ENCODE data around the gene INPP4A. TPM values are rescaled to one million over a fixed set of nuclear protein-coding genes. Genes with fewer than 3 reads are reported as not detected.

The INPP4A gene
- total and polyA plus RNA-seq, 2 donors (not counting 3 experiments of a cell fraction or from before 2014, with no cell fraction given): 14.9 to 28.8 TPM

DNA sequence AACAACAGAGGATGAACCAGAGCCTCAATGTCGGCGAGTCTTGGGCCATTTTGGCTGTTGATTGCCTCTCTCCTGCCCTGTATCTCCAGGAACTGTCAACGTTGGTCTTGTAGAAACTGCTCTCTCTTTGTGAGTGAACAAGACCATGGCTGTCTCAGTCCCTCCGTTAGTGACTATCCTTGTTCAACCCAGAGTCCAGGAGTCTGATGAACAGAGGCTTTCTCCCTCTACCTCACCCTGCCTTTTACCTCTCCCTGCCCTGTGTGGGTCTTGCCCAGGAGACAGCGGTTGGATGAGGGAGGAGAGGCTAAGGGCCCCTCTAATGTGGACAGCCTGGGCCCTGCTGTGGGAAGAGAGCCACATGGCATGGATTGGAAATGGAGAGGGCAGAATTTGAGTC, 32.8 kb downstream of the INPP4A start:
- Histone ChIP-seq H3K27me3 (ENCODE audit: control insufficient read depth in 2 of 2, insufficient read depth in 2 of 2, low read length in 2 of 2) (no peaks in the 10 kb centered on the region), H3K4me3 (replicated peaks in 1 of 3; ENCODE audit: insufficient read depth in 1 of 3, low read depth in 1 of 3, low read length in 3 of 3) (no peak overlapping the region), H4K20me1 (replicated peaks; ENCODE audit: control insufficient read depth, extremely low read depth, insufficient read depth, low read length) (no peaks in the 10 kb centered on the region), H3K27ac (ENCODE audit: insufficient read depth, low read depth, low read length) (no peak overlapping the region), H3K4me1 (ENCODE audit: control insufficient read depth, extremely low read depth, insufficient read depth, low read length) (peaks cover 14% of the 10 kb centered on the region), H2AFZ (ENCODE audit: low read depth, low read length) (no peak overlapping the region), H3K9me1 (replicated peaks; ENCODE audit: control insufficient read depth, extremely low read depth, insufficient read depth, low read length) (no peaks in the 10 kb centered on the region), H3K9ac (replicated peaks; ENCODE audit: extremely low read depth, insufficient read depth, low read length) (no peak overlapping the region), H3K79me2 (ENCODE audit: control insufficient read depth, insufficient read depth, low read length) (peaks cover 6% of the 10 kb centered on the region), H3K9me3 (replicated peaks; ENCODE audit: control insufficient read depth, insufficient read depth, low read length) (no peaks in the 10 kb centered on the region), H3K4me2 (ENCODE audit: insufficient read depth, low read length) (no peak overlapping the region), H3K36me3 (ENCODE audit: control insufficient read depth in 2 of 2, extremely low read depth in 1 of 2, insufficient read depth in 2 of 2, low read length in 2 of 2) (no peaks in the 10 kb centered on the region)
- dilution Hi-C loops (cut with MboI; ENCODE audit: extremely low pct_ligation_motif_present, low sequenced_read_pairs) (no loop called here), intact Hi-C loops (cut with micrococcal nuclease) (no loop called here)
- TF ChIP-seq POLR2A (IDR thresholded peaks at IDR 0.05; ENCODE audit: low read depth, low read length) (no peak), FOS (IDR thresholded peaks at IDR 0.05; ENCODE audit: borderline replicate concordance, insufficient read depth, low read length) (no peak), EZH2 (IDR thresholded peaks at IDR 0.05; ENCODE audit: borderline replicate concordance, low read depth, low read length, severe bottlenecking) (no peak), JUN (IDR thresholded peaks at IDR 0.05; ENCODE audit: borderline replicate concordance, insufficient read depth, insufficient read length, low read depth) (no peak), POLR2AphosphoS5 (IDR thresholded peaks at IDR 0.05; ENCODE audit: insufficient read depth, low read depth, low read length) (no peak)
- TF ChIP-seq, protein P1, sequence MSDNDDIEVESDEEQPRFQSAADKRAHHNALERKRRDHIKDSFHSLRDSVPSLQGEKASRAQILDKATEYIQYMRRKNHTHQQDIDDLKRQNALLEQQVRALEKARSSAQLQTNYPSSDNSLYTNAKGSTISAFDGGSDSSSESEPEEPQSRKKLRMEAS (IDR thresholded peaks at IDR 0.05; ENCODE audit: insufficient read depth, insufficient read length): no peak
- TF ChIP-seq, protein P2, sequence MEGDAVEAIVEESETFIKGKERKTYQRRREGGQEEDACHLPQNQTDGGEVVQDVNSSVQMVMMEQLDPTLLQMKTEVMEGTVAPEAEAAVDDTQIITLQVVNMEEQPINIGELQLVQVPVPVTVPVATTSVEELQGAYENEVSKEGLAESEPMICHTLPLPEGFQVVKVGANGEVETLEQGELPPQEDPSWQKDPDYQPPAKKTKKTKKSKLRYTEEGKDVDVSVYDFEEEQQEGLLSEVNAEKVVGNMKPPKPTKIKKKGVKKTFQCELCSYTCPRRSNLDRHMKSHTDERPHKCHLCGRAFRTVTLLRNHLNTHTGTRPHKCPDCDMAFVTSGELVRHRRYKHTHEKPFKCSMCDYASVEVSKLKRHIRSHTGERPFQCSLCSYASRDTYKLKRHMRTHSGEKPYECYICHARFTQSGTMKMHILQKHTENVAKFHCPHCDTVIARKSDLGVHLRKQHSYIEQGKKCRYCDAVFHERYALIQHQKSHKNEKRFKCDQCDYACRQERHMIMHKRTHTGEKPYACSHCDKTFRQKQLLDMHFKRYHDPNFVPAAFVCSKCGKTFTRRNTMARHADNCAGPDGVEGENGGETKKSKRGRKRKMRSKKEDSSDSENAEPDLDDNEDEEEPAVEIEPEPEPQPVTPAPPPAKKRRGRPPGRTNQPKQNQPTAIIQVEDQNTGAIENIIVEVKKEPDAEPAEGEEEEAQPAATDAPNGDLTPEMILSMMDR (IDR thresholded peaks at IDR 0.05; ENCODE audit: extremely low read depth in 1 of 2, insufficient read depth in 1 of 2, low read depth in 1 of 2, low read length in 2 of 2): no peak
- ChIA-PET CTCF (interaction anchor here (1.3 to 2.1 kb wide), 3 partner anchors 9 to 64 kb away, joined by 3 to 6 read pairs (median 5); no protein-coding TSS in a partner anchor), POLR2A (no interaction called here)
- BruUV-seq (replicated peaks): no TSS peak
- FAIRE-seq: no peak
- no peak for DNase-seq (ENCODE audit: low read depth, low spot score)

All from endothelial cell of umbilical vein (primary cell).